ENCODE data around the gene DEF6.

The DEF6 gene

GRCh38 chr6:35343835-35344550 is 46.4 kb downstream of the DEF6 start:
- Histone ChIP-seq H3K27me3 (ENCODE audit: control insufficient read depth in 1 of 2, insufficient read depth in 2 of 2, low read length in 2 of 2) (peaks cover 0 to 2% of the 10 kb centered on the region in 2 donors), H3K9me3 (ENCODE audit: control insufficient read depth in 2 of 2, low read length in 2 of 2) (no peaks in the 10 kb centered on the region), H3K4me3 (ENCODE audit: low read length in 2 of 2) (peak overlapping the region; percentile 88 to 98), H3K27ac (ENCODE audit: low read length) (peak overlapping the region; percentile 69), H3K9ac (ENCODE audit: low read length in 2 of 2) (peak overlapping the region; percentile 2 to 98), H3K36me3 (ENCODE audit: control insufficient read depth in 2 of 2, insufficient read depth in 2 of 2, low read length in 2 of 2) (peaks cover 8 to 16% of the 10 kb centered on the region in 2 donors), H3K4me1 (ENCODE audit: control insufficient read depth, insufficient read depth, low read length) (peaks cover 17% of the 10 kb centered on the region)

DNA sequence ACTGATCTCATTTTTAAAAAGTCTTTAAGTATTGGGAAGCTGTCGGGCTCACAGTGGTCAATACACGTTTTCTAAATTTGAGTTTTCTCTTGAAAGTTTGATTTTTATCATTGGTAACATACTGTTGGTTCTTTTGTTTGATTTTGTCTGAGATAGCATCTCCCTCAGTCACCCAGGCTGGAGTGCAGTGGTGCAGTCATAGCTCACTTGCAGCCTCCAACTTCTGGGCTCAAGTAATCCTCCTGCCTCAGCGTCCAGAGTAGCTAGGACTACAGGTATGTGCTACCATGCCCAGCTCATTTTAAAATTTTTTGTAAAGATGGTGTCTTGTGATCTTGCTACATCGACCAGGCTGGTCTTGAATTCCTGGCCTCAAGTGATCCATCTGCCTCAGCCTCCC is 53.8 kb downstream of the DEF6 start:
- Histone ChIP-seq H3K9ac (ENCODE audit: low read length in 2 of 2) (no peak overlapping the region), H3K36me3 (ENCODE audit: control insufficient read depth in 2 of 2, insufficient read depth in 2 of 2, low read length in 2 of 2) (peaks cover 23 to 26% of the 10 kb centered on the region in 2 donors), H3K27me3 (ENCODE audit: control insufficient read depth in 1 of 2, insufficient read depth in 2 of 2, low read length in 2 of 2) (no peaks in the 10 kb centered on the region), H3K4me3 (ENCODE audit: low read length in 2 of 2) (no peak overlapping the region), H3K4me1 (ENCODE audit: control insufficient read depth, insufficient read depth, low read length) (peaks cover 5% of the 10 kb centered on the region), H3K9me3 (ENCODE audit: control insufficient read depth in 2 of 2, low read length in 2 of 2) (no peaks in the 10 kb centered on the region), H3K27ac (ENCODE audit: low read length) (no peak overlapping the region)

GRCh38 chr6:35352735-35353134 is 55.1 kb downstream of the DEF6 start:
- H3K27ac ChIP-seq (ENCODE audit: low read length) = no peak overlapping the region
- peaks cover 21% of the 10 kb centered on the region in 2 donors for H3K36me3 ChIP-seq (ENCODE audit: control insufficient read depth in 2 of 2, insufficient read depth in 2 of 2, low read length in 2 of 2)
- no peaks in the 10 kb centered on the region for H3K27me3 ChIP-seq (ENCODE audit: control insufficient read depth in 1 of 2, insufficient read depth in 2 of 2, low read length in 2 of 2)
- no peak overlapping the region for H3K9ac ChIP-seq (ENCODE audit: low read length in 2 of 2)
- H3K9me3 ChIP-seq (ENCODE audit: control insufficient read depth in 2 of 2, low read length in 2 of 2) = no peaks in the 10 kb centered on the region
- no peak overlapping the region for H3K4me3 ChIP-seq (ENCODE audit: low read length in 2 of 2)
- peaks cover 14% of the 10 kb centered on the region for H3K4me1 ChIP-seq (ENCODE audit: control insufficient read depth, insufficient read depth, low read length)

DNA sequence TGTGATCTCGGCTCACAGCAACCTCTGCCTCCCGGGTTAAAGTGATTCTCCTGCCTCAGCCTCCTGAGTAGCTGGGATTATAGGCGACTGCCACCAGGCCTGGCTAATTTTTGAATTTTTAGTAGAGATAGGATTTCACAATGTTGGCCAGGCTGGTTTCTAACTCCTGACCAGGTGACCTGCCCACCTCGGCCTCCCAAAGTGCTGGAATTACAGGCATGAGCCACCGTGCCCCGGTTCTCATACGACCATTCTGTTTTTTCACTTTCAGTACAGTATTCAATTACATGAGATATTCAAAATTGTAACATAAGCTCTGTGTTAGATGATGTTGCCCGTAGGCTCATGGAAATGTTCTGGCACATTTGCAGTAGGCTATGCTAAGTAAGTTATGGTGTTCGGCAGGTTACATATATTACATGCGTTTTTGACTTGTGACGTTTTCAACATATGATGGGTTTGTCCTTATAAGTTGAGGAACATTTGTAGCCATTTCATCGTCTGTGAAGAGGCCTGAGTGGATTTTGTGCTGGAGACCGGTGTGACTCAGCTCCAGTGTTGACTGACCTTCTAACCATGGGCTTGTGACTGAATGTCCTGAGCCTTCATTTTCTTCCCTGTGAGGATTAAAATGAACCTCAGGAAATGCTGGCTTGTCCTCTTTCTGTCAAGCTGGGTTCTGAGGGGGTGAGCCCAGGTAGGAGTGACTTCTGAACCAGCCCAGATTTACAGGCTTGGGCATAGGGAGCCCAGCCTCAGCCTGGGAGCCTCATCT is 56.9 kb downstream of the DEF6 start:
- no peak overlapping the region for H3K27ac ChIP-seq (ENCODE audit: low read length)
- H3K4me1 ChIP-seq (ENCODE audit: control insufficient read depth, insufficient read depth, low read length) = peaks cover 31% of the 10 kb centered on the region
- no peaks in the 10 kb centered on the region for H3K9me3 ChIP-seq (ENCODE audit: control insufficient read depth in 2 of 2, low read length in 2 of 2)
- no peaks in the 10 kb centered on the region for H3K27me3 ChIP-seq (ENCODE audit: control insufficient read depth in 1 of 2, insufficient read depth in 2 of 2, low read length in 2 of 2)
- H3K36me3 ChIP-seq (ENCODE audit: control insufficient read depth in 2 of 2, insufficient read depth in 2 of 2, low read length in 2 of 2) = peaks cover 13 to 21% of the 10 kb centered on the region in 2 donors
- no peak overlapping the region for H3K9ac ChIP-seq (ENCODE audit: low read length in 2 of 2)
- H3K4me3 ChIP-seq (ENCODE audit: low read length in 2 of 2) = no peak overlapping the region

- peaks cover 49% of the 10 kb centered on the region for H3K4me1 ChIP-seq (ENCODE audit: control insufficient read depth, insufficient read depth, low read length)
- peaks cover 13 to 21% of the 10 kb centered on the region in 2 donors for H3K36me3 ChIP-seq (ENCODE audit: control insufficient read depth in 2 of 2, insufficient read depth in 2 of 2, low read length in 2 of 2)
- no peak overlapping the region for H3K4me3 ChIP-seq (ENCODE audit: low read length in 2 of 2)
- H3K9ac ChIP-seq (ENCODE audit: low read length in 2 of 2) = no peak overlapping the region
- H3K9me3 ChIP-seq (ENCODE audit: control insufficient read depth in 2 of 2, low read length in 2 of 2) = no peaks in the 10 kb centered on the region
- no peaks in the 10 kb centered on the region for H3K27me3 ChIP-seq (ENCODE audit: control insufficient read depth in 1 of 2, insufficient read depth in 2 of 2, low read length in 2 of 2)
- H3K27ac ChIP-seq (ENCODE audit: low read length) = no peak overlapping the region
These were observed 58.8 kb downstream of the DEF6 start for GRCh38 chr6:35356391-35356790.

GRCh38 chr6:35357677-35358076 is 60.1 kb downstream of the DEF6 start:
- Histone ChIP-seq H3K4me1 (ENCODE audit: control insufficient read depth, insufficient read depth, low read length) (peaks cover 49% of the 10 kb centered on the region), H3K36me3 (ENCODE audit: control insufficient read depth in 2 of 2, insufficient read depth in 2 of 2, low read length in 2 of 2) (peaks cover 13 to 16% of the 10 kb centered on the region in 2 donors), H3K9ac (ENCODE audit: low read length in 2 of 2) (no peak overlapping the region), H3K27me3 (ENCODE audit: control insufficient read depth in 1 of 2, insufficient read depth in 2 of 2, low read length in 2 of 2) (no peaks in the 10 kb centered on the region), H3K4me3 (ENCODE audit: low read length in 2 of 2) (no peak overlapping the region), H3K27ac (ENCODE audit: low read length) (peak overlapping the region; percentile 76), H3K9me3 (ENCODE audit: control insufficient read depth in 2 of 2, low read length in 2 of 2) (no peaks in the 10 kb centered on the region)

- no peaks in the 10 kb centered on the region for H3K27me3 ChIP-seq (ENCODE audit: control insufficient read depth in 1 of 2, insufficient read depth in 2 of 2, low read length in 2 of 2)
- no peak overlapping the region for H3K9ac ChIP-seq (ENCODE audit: low read length in 2 of 2)
- H3K4me3 ChIP-seq (ENCODE audit: low read length in 2 of 2) = no peak overlapping the region
- H3K4me1 ChIP-seq (ENCODE audit: control insufficient read depth, insufficient read depth, low read length) = peaks cover 50% of the 10 kb centered on the region
- H3K9me3 ChIP-seq (ENCODE audit: control insufficient read depth in 2 of 2, low read length in 2 of 2) = no peaks in the 10 kb centered on the region
- H3K27ac ChIP-seq (ENCODE audit: low read length) = peak overlapping the region; percentile 76
- H3K36me3 ChIP-seq (ENCODE audit: control insufficient read depth in 2 of 2, insufficient read depth in 2 of 2, low read length in 2 of 2) = peaks cover 9 to 12% of the 10 kb centered on the region in 2 donors
These were observed 60.5 kb downstream of the DEF6 start for GRCh38 chr6:35358086-35358485.

DNA sequence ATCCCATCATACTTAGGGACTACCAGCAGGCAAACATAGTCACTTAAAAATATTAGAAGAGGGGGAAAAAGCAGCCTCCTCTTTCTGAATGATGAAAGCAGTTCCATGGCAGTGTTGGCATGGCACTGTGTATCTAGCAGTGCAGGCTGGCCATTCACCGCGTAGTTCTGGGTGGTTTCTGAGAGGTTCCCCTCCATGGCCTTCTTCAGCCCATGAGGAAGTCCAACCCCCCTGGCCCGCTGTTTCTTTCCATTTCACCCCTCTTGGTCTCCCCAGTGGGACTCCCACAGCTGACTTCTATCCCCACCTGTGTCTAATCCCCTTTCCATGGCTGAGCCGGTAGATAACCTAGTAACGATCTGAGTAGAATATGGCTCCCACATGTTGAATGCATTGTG is 61.7 kb downstream of the DEF6 start:
- H3K27ac ChIP-seq (ENCODE audit: low read length) = peak overlapping the region; percentile 76
- H3K27me3 ChIP-seq (ENCODE audit: control insufficient read depth in 1 of 2, insufficient read depth in 2 of 2, low read length in 2 of 2) = no peaks in the 10 kb centered on the region
- H3K4me3 ChIP-seq (ENCODE audit: low read length in 2 of 2) = no peak overlapping the region
- peaks cover 7 to 10% of the 10 kb centered on the region in 2 donors for H3K36me3 ChIP-seq (ENCODE audit: control insufficient read depth in 2 of 2, insufficient read depth in 2 of 2, low read length in 2 of 2)
- H3K9ac ChIP-seq (ENCODE audit: low read length in 2 of 2) = peak overlapping the region in 1 of 2 donors; percentile 36
- peaks cover 51% of the 10 kb centered on the region for H3K4me1 ChIP-seq (ENCODE audit: control insufficient read depth, insufficient read depth, low read length)
- H3K9me3 ChIP-seq (ENCODE audit: control insufficient read depth in 2 of 2, low read length in 2 of 2) = no peaks in the 10 kb centered on the region

DNA sequence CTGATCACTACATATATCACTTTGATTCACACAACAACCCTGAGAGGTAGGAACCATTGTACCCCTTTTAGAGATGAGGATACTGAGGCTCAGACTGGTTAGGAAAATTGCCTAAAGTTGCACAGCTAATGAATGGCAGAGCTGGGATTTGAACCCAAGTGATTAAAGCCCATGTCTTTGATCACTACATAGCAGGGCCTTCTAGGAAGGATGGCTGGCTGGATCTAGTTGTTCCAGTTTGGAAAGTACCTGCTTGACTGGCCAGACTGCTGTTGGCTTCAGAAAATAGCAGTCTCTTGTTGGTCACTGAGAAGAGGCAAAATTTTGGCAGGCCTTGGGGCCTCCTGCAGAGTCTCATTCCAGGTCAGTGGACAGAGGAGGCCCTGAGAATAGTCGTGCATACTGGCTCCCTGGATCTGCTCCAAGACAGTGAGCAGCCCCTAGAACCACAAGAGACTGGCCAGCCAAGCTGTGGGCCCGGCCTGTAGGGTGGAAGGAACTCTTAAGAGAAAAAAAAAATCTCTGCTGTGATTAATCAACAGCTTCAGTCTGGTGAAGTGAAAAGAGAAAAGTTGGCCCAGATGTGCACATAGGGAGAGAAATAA is 62.2 kb downstream of the DEF6 start:
- no peaks in the 10 kb centered on the region for H3K27me3 ChIP-seq (ENCODE audit: control insufficient read depth in 1 of 2, insufficient read depth in 2 of 2, low read length in 2 of 2)
- H3K36me3 ChIP-seq (ENCODE audit: control insufficient read depth in 2 of 2, insufficient read depth in 2 of 2, low read length in 2 of 2) = peaks cover 6 to 7% of the 10 kb centered on the region in 2 donors
- peak overlapping the region; percentile 36 to 55 for H3K9ac ChIP-seq (ENCODE audit: low read length in 2 of 2)
- H3K27ac ChIP-seq (ENCODE audit: low read length) = peak overlapping the region; percentile 76
- H3K4me3 ChIP-seq (ENCODE audit: low read length in 2 of 2) = no peak overlapping the region
- H3K9me3 ChIP-seq (ENCODE audit: control insufficient read depth in 2 of 2, low read length in 2 of 2) = no peaks in the 10 kb centered on the region
- peaks cover 51% of the 10 kb centered on the region for H3K4me1 ChIP-seq (ENCODE audit: control insufficient read depth, insufficient read depth, low read length)

DNA sequence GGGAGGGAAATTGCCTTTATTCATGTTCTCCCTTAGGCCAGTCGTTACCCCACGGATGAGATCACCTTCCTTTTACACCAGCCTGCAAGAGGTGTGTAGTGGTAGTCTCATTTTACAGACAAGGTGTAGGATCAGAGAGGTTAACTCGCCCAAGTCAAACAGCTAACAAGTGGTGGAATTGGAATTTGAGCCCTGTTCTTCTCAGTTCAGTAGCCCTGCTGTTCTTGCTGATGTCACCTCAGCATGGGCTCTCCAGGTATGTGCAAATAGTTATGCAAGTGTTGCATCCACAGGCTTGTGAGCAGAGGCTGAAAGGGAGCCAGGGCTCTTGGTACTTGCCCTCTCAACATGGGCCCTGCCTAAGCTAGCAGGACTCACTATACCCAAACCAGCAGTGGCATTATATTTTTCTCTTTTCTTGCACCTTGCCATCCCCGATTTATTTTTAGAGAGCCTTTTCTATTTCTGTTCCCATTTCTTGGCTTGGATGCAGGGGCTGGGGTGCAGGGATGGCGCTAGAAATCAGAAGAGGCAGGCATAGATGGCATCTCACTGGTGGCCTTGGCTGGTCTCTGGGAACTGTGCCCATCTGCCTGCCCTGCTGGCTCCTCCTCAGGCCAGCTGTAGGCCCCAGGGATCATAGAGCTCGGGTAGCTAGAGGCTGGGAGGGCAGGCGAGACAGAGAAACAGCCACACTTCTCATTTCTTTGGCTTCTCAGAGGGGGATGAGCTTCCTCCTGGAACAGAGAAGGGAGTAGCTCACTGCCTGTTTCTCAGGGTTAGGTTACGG is 62.9 kb downstream of the DEF6 start:
- H3K4me1 ChIP-seq (ENCODE audit: control insufficient read depth, insufficient read depth, low read length) = peaks cover 51% of the 10 kb centered on the region
- H3K27me3 ChIP-seq (ENCODE audit: control insufficient read depth in 1 of 2, insufficient read depth in 2 of 2, low read length in 2 of 2) = no peaks in the 10 kb centered on the region
- H3K27ac ChIP-seq (ENCODE audit: low read length) = peak overlapping the region; percentile 76
- H3K9ac ChIP-seq (ENCODE audit: low read length in 2 of 2) = peak overlapping the region in 1 of 2 donors; percentile 55
- no peak overlapping the region for H3K4me3 ChIP-seq (ENCODE audit: low read length in 2 of 2)
- peaks cover 4 to 7% of the 10 kb centered on the region in 2 donors for H3K36me3 ChIP-seq (ENCODE audit: control insufficient read depth in 2 of 2, insufficient read depth in 2 of 2, low read length in 2 of 2)
- no peaks in the 10 kb centered on the region for H3K9me3 ChIP-seq (ENCODE audit: control insufficient read depth in 2 of 2, low read length in 2 of 2)
